GM18502 (cell line): ENCODE results near the gene RRP12.
A peak's percentile ranks its signal among the peaks of the same experiment; 100 is the strongest.

Source experiments
- ATAC-seq: cut with Tn5 transposase; IDR thresholded peaks from one replicate; pipeline ENCODE4 v1.9.1; 2021; ENCODE audit warnings: mild to moderate bottlenecking; ENCODE audit not compliant: unreplicated experiment, poor library complexity

RRP12 gene

DNA sequence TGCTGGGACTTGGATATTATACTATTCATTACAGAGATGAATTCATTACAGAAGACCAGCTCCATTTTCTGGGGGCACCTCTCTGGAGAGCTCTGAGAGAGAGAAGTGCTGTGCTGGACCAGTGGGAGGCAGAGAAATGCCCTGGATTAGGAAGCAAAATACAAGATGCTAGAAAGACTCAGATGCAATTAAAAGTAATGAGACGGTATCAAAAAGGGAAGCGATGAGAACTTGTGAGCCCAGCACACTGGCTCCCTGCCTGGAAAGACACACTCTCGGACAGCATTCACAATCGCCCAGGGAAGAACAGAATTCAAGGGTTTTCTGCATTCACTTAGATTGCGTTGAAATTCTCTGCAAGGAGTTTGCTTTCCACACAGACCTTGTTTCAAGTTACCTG, 63.1 kb downstream of the RRP12 start:
- ATAC-seq, result no peak

DNA sequence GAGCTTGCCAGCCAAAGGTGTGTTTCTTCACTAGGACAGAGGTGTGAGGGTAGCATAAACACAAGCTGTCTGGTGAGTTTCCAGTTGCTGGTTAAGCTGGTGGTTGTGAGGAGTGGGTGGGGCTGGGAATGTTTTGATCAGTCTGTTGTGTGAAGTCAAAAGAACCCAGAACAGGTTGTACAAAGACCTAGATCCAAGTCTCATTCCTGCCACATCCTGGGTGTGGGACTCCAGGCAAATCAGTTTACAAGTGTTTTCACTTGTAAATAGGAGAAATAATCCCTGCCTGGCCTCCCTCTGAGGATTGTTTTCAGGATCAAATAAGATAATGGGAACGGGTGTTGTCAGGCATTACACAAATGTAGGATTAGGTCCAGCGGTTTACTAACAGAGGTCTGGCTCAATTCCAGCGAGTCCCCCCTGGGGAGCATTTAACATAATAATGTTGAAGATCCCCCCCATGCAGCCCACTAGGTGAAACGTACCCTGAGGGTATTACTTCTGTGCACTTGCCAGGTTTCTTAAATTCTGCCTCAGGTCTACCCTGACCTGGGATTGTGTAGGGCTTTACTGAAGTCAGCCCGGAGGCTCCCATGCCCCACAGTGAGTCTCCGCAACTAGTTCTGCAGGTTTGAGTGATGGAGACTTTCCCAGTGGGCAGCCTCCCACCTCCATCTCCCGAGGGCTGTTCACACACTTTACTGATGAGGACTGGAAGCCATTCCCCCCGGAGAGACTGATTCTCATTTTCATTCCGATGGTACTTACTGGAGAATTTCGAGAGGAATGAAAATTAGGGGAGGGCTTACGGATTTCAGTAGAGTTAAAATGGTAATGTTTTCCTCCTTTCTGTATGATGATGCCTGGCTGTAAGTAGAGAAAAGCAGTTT, 64.0 kb downstream of the RRP12 start:
- no peak for ATAC-seq

DNA sequence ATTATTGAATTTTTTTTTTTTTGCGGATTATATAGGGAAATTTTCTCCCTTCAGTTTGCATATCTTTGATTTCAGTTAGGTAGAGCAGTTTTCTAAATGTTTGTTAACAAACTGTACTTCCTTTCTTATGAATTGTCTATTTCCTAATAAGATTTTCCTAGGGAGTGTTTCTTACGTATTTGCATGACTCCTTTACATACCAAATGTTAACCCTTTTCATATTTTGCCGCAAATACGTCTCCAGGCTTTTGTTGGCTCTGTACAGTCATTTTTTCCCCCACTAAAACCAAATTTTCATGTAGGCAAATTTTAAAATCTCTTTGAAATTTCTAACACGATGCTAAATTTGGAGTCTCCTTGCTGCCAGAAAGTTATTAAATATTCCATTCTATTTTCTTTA, 64.7 kb downstream of the RRP12 start:
- no peak for ATAC-seq

DNA sequence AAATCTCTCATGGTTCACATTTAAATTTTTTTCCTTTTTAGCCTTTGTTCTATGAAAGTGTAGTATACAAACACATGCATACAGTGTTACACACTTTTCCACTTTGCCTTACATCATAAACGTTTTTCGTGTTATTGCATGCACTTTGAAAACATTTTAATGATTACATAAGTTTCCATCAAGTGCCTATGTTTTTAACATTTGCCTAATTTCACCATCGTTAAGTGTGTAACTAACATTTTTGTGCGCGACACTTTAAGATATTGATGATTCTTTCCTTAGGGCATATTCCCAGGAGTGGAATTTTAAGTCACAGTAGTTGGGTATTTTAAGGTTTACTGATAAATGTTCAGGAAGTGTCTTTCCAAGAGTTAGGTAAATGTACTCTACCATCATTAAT, 65.1 kb downstream of the RRP12 start:
- ATAC-seq, result no peak

DNA sequence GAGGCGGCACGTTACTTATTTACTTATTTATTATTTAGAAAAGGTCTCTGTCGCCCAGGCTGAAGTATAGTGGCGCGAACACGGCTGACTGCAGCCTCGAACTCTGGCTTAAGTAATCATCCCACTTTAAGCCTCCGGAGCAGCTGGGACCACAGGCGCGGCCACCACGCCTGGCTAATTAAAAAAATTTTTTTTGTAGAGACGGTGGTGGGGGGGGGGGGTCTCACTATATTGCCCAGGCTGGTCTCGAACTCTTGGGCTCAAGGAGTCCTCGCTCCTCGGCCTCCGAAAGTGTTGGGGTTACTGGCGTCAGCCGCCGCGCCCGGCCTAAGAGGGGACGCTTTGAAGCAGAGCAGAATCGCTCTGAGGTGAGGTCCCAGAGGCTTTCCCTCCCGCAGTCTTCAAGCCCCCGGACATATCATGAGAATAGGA, 65.9 kb downstream of the RRP12 start:
- ATAC-seq, result no peak

DNA sequence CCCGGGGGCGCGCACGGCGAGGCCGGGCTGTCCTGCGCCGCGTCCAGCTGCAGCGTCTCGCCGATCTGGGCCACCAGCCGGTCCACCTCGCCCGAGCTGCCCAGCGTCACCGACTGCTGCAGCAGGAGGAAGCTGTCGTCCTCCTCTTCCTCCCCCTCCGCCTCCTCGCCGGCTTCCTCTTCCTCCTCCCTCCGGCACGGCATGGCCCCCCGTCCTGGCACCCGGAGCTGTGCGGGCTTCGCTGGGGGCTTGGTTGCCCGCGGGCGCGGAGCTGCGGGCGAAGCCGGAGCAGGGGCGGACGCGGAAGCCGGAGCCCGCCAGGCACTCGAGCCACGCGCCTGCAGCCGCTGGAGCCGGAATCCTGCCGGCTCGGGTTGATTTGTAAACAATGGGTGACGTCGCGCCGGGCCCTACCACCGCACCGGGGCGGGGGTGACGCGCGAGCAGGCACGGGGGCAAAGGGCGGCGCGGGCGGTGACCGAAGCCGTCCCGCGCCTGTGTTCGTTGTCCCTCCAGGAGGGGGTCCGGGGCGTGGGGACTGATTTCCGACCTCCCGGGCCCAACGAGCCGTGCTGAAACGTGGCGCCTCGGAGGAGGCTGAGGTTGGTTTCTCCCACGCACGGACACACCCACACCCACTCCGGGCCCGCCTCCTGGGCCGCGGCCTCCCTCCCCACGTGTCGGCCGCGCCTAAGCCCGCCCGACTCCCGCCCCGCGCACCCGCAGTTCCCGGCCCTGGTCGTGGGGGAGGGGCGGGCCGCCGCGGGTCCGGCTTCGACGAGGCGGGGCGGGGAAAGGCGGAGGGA, 66.6 kb downstream of the RRP12 start, which contains the start of gene FRAT2:
FRAT2 (minus strand) TSS at position 360 of the 806 bp plus-strand sequence; CDS start at position 203, 157 bp downstream.
- ATAC-seq, result peak; percentile 85

DNA sequence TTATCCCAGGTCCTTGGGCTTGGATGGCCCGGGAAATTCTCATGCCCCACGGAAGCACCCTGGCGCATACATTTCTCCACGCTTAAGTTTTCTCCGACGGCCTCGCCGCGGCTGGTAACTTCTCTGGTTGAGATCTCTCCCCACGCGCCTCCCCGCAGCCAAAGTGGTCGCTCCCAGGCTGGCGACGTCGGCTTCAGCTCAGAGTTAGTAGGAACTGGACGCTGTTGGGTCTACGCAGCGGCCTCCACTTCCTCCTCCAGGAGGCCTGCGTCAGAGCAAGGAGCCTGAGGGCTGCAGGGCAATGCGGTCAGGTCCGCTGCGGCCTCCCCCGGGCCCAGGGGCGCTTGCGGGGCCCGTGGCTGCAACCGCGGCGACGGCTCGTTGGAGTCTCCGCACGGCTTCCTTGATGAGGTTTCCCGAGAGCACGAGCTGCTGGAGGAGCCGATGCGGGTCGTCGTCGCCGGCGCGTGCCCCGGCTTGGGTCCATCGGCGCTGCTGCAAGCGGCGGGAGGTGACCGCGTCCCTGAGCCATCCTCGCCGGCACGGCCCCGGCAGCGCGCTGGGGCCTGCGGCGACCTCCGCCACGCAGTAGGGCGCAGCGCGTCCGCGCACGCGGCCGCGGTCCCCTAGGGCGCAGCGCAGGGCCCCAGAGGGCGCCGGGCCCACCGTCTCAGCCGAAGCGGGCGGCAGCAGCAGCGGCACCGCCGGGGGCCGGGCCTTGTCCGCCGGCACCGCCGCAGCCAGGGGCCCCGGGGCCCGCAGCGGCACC, 67.4 kb downstream of the RRP12 start:
- ATAC-seq, result peak; percentile 36

DNA sequence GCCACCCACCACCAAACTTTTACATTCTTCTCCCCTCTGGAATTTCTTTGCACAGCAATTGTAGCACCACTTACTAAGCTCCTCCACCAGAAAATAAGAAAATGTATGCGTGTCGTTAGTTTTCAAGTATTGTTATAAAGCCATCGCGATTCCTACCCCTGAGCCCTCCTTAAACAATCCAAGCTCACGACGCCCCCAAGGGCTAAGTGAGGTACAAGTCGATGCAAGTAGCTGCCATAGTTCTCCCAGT, 67.9 kb downstream of the RRP12 start:
- ATAC-seq, result no peak

DNA sequence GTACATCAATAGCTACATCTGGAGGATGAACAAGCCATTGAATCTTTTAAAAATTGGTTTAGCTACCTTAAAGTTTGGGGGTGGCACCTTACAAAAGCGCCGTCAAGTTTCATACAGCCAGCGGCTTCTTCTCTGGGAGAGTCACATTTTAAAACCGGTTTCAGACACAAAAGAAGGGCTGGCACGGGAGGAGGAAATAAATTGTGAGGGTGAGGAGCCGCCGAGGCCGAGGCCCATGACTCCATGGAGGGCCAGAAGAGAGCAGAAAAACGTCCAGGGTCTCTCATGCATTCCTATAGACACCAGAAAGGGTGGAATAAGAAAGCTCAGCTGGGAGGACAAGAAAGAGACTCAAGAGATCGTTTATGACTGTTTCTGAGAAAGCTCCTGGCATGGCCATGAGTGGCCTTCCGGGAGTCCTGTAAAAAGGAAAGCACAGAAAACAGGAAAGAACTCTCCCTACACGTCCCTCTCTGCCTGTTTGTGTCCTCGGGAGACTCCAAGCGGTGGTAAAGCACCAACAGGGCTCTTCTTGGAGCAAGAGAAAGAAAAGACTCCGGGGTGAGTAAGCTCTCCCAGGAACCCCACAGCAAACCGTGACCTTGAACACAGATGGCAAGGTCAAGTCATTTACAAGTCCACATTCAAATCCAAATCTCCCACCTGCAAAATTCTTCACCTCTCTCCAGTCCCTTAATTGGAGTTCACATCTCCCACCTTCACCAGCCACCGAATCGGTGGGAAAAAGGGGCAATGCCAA, 68.4 kb downstream of the RRP12 start:
- no peak for ATAC-seq

DNA sequence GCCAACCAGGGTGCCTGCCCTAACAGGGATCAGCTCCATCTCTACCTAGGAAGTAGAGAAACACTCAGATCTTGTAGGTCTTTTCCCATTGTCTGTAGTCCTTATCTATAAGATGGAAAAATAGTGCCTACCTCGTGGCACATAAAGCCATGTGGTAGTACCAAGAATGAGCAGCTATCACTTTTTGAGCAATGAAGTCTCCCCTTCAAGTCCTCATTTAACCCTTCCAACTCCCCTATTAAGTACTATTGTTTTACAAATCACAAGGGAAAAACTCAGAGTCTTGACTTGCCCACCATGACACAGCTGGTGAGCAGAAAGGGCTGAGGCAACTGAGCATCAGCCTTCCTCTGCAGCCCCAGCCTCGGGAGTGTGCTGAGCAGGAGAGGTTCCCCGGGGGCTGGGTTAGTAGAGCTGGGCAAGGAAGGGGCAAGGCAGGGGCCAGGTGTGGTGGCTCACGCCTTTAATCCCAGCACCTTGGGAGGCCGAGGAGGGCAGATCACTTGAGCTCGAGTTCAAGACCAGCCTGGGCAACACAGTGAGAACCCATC, 69.9 kb downstream of the RRP12 start:
- ATAC-seq, result no peak

DNA sequence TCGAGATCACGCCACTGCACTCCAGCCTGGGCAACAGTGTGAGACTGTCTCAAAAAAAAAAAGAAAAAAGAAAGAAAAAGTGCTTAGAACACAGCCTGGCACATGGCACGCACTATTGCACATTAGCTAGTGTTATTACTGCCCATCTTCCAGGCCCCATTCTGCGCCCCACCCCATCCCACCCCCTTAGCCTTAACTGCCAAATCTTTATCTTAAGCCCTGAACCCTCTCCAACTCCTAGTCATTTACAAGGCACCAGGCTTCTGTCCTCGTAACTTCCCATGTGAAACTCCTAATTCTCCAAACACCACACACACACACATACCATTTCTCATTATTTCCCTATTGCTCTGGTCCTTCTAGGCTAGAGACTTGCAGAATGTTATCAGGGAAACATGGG, 71.4 kb downstream of the RRP12 start:
- no peak for ATAC-seq

DNA sequence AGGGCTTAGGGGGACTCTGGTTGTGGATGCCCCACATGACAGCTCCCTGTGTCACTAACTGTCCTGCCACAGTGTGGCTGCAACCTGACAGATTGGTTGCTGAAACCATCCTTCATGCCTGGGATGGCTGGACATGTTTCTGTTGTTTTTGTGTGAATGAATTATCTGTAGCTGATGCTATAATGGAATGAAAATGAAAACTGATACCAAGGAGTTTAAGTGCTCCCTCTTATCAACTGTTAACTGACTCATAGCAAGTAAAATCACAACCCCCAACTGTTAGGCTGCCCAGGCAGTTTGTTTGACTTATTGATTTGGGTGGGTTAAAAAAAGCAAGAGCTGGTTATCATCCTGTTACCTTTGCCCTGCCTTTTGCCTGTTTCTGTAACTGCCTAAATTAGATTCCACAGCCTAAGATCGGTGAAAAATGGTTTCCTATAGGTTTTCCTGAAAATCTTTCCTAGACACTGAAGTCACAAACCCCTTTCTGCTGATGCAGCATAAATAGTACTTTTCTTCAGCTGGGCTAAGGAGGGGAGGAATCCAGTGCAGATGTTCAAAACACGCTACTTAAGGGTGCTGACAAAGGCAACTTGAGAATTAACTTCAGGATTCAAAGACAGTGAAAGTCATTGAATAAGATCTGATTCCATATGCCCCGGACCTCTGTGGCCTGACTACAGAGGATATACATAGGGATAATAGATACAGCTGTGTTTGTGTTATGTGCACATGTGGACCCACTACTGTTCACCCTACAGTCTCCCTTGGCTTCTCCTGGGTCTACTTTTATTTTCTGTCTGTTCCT, 72.3 kb downstream of the RRP12 start:
- no peak for ATAC-seq

DNA sequence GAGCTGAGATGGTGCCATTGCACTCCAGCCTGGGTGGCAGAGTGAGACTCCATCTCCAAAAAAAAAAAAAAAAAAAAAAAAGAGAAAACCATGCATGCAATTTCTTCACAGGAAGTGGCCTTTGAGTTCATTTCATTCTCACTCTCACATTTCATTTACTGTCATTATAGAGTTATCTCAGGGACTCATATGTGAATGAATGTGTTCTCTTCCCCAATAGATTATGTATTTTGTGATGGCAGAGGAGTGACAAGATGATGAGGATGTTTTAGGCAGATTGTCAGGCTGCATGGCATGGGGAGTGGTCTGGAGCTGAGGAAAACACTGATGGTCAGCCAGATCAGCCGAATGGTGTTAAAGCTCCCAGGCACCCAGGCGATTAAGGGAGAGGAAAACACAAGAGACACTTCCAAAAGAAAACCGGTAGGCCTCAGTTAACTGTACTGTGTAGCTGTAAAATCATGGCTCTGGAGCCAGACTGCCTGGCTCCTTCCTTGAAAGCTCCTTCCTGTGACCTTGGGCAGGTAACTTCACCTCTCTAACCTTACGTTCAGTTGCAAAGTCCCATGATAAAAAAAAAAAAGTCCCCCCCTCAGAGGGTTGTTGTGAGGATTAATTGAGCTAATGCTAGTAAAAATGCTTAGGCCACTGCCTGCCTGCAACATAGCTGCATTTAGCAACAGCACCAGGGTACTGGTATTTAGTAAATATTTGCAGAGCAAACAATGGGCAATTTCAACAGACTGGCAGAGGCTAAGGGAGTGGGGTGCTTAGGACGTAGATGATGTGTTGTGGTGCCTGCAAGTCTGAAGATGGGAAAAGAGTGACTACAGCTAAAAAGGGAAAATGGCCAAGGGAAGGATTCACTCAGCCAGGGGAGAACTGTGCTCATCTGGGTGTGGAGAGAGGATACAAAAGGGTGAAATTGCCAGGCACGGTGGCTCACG, 73.5 kb downstream of the RRP12 start:
- ATAC-seq, result no peak

DNA sequence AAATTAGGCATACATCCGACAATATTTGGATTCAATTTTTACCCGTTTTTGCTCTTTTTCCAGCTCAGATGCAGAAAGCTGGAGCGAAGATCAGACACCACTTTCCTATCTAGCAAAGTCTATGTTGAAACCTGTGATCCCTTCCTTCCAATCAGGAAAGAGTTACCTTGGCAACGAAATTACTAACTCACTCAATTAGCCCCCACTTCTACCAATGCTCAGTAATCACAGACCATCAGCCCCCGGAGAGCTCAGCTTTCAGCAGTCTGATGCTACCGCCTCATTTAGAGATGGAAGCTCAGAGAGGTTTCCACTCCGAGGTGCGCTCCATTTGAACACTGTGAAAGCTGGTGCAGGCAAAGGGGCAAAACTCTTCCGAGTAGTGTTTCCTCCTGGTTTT, 75.4 kb downstream of the RRP12 start:
- ATAC-seq, result no peak

DNA sequence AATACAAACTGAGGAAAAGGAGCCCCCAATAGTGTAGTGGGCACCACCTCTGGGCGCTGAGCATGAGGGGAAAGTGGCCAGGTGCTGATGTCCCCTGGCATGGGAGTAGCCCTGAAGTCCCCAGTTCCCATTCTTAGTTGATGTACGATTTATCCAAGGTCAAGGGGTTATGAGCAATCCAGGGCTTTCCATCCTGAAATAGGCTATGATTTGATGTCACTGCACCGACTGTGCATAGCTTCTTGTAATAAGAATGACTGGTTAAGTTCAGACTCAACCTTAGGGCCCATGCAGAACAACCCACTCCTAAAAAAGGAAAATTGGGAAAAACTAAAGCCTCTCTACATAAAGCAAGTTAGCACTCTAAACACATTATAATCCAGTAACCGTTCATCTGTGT, 77.6 kb downstream of the RRP12 start:
- ATAC-seq, result no peak

DNA sequence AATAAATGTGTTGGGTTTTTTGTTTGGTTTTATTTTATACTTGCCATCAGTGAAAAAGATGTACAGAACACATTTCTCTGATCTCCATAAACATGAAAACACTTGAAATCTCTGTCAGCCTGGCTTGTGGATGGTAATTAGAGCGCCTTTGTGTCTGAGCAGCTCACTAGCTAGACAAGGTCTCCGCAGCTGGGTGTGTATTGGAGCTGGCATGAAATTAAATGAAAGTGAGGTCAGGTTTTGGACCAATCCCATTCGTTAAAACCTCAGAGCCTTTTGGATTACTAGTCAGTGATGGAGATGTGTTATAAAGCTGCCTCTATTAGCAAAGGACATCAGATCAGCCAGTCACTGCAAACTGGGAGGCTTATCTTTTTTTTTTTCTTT, 79.3 kb downstream of the RRP12 start:
- no peak for ATAC-seq

DNA sequence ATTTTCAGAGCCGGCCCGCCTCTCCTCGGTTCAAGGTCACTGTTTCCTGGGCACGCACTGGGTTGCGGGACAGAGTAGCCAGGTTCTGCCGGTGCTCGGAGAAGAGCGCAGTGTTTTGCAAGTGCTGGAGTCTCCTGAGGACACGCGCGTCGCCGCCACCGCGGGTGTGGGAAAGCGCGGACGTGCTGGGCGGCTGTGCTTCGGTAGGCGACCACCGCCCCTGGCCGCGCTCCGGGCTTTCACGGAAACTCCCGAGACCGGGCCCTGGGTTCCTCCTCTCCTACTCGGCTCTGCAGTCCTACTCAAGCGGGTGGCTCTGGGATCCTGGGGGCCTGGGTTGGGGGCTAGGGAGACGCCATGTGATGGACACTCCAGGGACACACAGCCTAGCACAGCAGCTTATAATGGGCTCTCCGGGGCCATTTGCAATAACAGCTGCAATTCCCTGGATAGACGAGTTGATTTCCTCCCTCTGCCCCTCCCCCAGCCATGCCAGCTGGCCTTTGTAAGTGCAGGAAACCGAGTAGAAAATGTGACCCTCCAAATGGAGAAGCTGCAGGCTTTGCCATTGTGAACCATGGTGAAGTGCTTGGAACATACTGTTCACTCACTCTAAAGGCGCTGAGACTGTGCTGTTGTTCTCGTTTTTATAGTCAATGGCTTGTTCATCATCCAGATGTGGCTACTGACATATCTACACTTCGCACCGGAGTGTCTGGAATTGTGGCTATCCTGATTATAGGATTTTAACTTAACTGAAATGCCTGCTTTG, 79.9 kb downstream of the RRP12 start:
- no peak for ATAC-seq
